HG02943 (cell line): Measurements from ENCODE around the gene ZNF598.
"Not testable (repeated sequence)": the region's sequence is repeated elsewhere in the genome, so short reads cannot be mapped to it uniquely, and the experiment has no call there.

ENCODE experiments used
- ATAC-seq: cut with Tn5 transposase; IDR thresholded peaks from one replicate; pipeline ENCODE4 v1.9.1; 2021; ENCODE audit warnings: mild to moderate bottlenecking, low read depth, moderate library complexity; ENCODE audit not compliant: unreplicated experiment

ZNF598 gene

GRCh38 chr16:1962161-1963153 lies 47.2 kb downstream of the ZNF598 start:
- not testable (repeated sequence) for ATAC-seq

GRCh38 chr16:1961651-1962067 lies 48.0 kb downstream of the ZNF598 start:
- no peak for ATAC-seq

GRCh38 chr16:1960665-1961630 lies 48.7 kb downstream of the ZNF598 start:
- no peak for ATAC-seq

- ATAC-seq: peak; percentile 70
Measured at GRCh38 chr16:1959269-1960039, 50.2 kb downstream of the ZNF598 start, which contains the start of gene NDUFB10. TSS of gene NDUFB10 (plus strand) at chr16:1959538. CDS start at chr16:1959625, 87 bp downstream.

GRCh38 chr16:1958715-1959268 lies 50.8 kb downstream of the ZNF598 start:
- no peak for ATAC-seq

- ATAC-seq: not testable (repeated sequence)
Measured at GRCh38 chr16:1958143-1958491, 51.5 kb downstream of the ZNF598 start.

GRCh38 chr16:1957434-1958142 lies 52.0 kb downstream of the ZNF598 start:
- not testable (repeated sequence) for ATAC-seq

- ATAC-seq: no peak
Measured at GRCh38 chr16:1953734-1954133, 55.9 kb downstream of the ZNF598 start.

- no peak for ATAC-seq
Measured at GRCh38 chr16:1950559-1950958, 59.1 kb downstream of the ZNF598 start.

GRCh38 chr16:1950047-1950446 lies 59.6 kb downstream of the ZNF598 start:
- no peak for ATAC-seq

- ATAC-seq: no peak
Measured at GRCh38 chr16:1949507-1949906, 60.1 kb downstream of the ZNF598 start.
